Choroid plexus epithelial cell (primary cell): ENCODE measurements around the gene ASTN1.

Source experiments
- DNase-seq: peaks from one replicate; pipeline ENCODE4 v3.0.0-alpha.2; 2010; ENCODE audit warnings: low read depth
- H3K4me3 ChIP-seq: 2 replicates; pipeline ENCODE4 v1.5.1; 2011; ENCODE audit warnings: low read depth, mild to moderate bottlenecking, control low read depth, low read length, moderate library complexity
- CTCF ChIP-seq: conservative IDR thresholded peaks from 2 replicates; pipeline ENCODE4 v1.5.1; 2011; ENCODE audit warnings: low read depth, mild to moderate bottlenecking, control low read depth, inconsistent platforms, low read length, moderate library complexity

ASTN1 gene

DNA sequence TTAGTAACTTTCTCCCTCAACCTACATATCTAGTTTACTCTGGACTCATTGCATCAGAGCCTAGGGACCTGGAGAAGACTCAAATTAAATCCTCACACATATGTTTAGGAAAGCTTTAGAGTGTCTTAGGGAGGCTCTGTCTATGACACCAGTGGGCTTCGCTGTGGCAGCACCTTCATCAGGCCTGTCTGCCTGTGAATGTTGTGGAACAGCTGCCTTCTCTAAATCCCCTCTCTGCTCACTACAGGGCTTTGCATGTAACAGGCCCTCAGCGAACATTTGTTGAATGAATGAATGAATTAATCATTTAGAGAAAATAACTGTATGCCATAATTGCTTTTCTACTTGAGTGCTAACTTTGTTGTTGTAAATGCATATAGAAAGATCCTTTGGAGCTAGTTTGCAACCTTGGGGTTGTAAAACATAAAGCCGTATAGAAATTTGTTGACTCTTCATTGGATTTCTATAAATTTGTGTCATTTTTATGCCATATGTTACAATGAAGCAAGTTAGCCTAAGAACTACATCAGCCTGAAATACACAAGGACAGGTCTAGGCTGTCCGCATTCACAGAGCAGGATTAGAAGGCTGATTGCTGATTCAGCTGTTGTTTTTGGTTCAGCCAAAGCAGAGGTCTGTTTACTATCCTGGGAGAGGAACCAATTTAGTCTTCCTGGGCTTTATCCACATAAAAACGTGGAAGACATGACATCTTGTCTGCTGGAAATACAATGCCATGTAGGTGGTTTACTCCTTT, 238.0 kb downstream of the ASTN1 start:
- DNase-seq = no peak
- H3K4me3 ChIP-seq = no peak overlapping the region
- TF ChIP-seq CTCF = no peak

DNA sequence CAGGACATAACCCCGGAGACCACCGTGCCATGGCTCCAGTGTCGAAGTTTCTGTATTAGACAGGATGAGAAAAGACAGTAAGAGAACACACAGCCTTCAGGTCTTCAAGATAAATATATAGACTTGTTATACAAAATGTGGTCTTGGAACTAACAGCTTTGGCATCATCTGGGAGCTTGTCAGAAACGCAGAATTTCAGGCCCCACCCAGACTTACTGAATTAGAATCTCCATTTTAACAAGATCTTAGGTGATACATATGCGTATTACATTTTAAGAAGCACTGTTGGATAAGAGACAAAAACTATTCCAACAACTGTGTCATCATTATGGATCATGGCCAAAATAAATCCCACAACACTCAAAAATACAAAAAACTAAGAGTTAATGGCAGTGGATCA, 239.3 kb downstream of the ASTN1 start:
- H3K4me3 ChIP-seq = no peak overlapping the region
- DNase-seq = no peak
- TF ChIP-seq CTCF = no peak

DNA sequence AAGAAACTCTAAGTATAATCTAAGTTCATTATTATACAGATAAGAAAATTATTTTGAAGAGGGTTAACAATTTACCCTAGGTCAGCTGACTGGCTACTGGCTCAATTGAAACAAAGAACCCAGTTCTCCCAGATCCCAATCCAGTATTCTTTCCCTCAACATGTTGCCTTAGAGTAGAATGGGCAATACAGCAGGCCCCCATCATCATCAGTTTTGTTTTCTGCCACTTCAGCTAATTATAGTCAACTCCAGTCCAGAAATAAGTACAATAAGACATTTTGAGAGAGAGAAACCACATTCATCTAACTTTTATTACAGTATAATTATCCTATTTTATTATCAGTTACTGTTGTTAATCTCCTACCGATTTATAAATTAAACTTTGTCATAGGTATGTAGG, 241.2 kb downstream of the ASTN1 start:
- H3K4me3 ChIP-seq = no peak overlapping the region
- no peak for TF ChIP-seq CTCF
- DNase-seq = no peak

DNA sequence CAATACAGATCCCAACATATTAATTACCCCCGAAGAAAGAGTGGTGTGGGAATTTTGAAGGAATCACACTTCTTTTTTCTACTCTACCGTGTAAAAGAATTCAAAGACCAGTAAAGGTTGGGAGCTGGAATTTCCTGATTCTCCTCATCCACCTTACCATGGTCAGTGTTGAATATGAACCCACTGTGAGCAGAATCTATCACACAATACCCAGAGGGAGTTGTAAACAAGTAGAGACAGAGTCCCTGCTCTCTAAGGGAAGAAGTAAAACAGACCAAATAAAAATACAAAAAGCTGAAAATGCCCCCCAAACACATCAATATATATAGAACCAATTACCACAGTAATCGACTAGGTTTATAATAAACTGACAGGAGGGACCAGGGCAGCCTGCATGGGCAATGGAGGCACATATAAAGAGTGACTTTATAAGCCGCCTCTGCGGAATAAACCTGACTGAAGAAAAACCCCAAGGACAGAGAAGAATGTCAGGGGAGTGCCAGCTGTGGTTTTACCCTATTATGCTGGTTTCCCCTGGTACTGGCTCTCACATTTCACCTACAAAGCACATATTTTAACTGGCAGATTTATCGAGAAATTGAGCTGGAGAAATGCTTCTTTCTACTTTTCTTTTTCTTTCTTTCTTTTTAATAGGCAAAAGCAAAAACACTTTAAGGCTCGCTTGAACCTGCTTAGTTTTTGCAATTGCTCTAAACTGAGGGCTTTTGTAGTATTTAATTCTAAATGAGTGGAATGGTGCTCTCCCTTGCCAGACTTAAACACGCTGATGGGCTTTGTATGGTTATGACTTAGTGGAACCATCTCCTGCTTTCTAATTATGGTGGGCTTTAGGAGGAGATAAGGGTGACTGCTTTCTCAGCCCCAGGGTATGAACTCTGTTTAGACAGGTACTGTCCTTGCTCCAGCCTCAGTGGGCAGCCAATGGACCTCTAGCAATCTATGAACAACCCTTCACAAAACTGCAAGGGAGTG, 244.8 kb downstream of the ASTN1 start:
- no peak for TF ChIP-seq CTCF
- no peak overlapping the region for H3K4me3 ChIP-seq
- no peak for DNase-seq

DNA sequence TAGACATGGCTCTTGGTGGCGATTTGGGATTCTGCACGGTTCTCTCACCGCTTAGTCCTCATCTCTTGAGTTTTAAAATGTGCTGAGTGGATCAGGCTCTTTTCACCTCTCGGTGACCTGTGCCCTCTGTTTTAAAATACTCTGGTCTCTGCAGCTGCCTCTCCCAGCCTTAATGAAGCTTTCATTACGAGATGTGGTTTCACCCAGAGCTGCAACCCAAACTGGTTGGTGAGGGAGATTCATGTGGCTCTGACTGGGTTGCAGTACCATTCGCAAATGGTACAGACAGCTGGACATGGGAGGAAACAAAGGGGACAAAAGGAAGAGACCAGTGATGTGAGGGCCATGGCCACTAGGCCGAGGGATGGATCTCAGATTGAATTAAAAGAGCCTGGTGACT, 258.9 kb downstream of the ASTN1 start:
- no peak for DNase-seq
- TF ChIP-seq CTCF = no peak
- no peak overlapping the region for H3K4me3 ChIP-seq

DNA sequence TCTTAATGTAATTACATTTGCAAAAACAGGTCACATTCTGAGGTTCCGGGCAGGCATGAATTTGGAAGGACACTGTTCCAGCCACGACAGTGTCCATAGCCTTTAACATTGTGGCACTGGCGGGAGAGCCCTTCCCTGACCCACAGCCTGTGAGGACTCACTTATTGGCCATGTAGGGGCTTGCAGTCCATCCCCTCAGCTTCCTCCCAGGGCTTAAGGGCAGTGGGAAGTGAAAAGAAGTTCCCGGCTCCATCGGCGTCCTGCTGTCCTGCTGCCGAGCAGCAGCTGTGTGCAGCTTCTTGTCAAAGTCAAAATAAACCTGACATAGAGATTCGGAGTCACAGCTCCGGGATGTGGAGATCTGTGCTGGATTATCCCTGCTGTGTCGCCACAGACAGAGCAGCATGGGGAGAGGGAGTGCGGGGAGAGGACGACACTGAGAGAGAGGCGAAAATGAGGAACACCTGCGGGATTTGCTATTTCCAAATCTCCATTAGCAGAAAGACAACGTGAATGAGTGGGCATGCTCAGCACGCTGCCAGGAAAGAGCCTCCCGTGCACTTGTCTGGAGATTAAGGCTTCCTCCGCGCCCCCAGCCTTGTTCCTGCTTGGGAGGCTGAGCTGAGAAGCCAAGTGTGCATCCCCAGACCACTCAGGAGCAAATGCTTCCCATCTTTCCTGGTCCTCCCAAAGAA, 260.3 kb downstream of the ASTN1 start:
- no peak overlapping the region for H3K4me3 ChIP-seq
- TF ChIP-seq CTCF = no peak
- no peak for DNase-seq
